NT2/D1 (cell line): ENCODE measurements around the gene GNAQ.

ENCODE experiments used
- DNase-seq: peaks from one replicate; pipeline ENCODE4 v3.0.0-alpha.2; 2011; ENCODE audit warnings: low read depth, low spot score
- H3K27me3 ChIP-seq: 2 replicates; pipeline ENCODE4 v1.6.0; 2011; ENCODE audit warnings: mild to moderate bottlenecking; ENCODE audit not compliant: insufficient read length, insufficient read depth
- H3K36me3 ChIP-seq: 2 replicates; pipeline ENCODE4 v1.6.1; 2011; ENCODE audit warnings: mild to moderate bottlenecking, low read length, mixed read lengths; ENCODE audit not compliant: insufficient read depth, insufficient read length
- H3K4me1 ChIP-seq: 2 replicates; pipeline ENCODE4 v1.5.1; 2011; ENCODE audit not compliant: insufficient read depth, insufficient read length
- H3K4me3 ChIP-seq: 2 replicates; pipeline ENCODE4 v1.5.1; 2011; ENCODE audit warnings: low read depth; ENCODE audit not compliant: insufficient read length
- H3K9ac ChIP-seq: 2 replicates; pipeline ENCODE4 v1.6.0; 2011; ENCODE audit warnings: low read depth; ENCODE audit not compliant: insufficient read length
- H3K9me3 ChIP-seq: 2 replicates; pipeline ENCODE4 v1.5.1; 2011; ENCODE audit warnings: mild to moderate bottlenecking, low read length; ENCODE audit not compliant: insufficient read depth
- SUZ12 ChIP-seq: IDR thresholded peaks from 2 replicates; pipeline ENCODE4 v1.6.1; 2011; ENCODE audit not compliant: insufficient read length, insufficient read depth; ENCODE audit errors: extremely low read depth
- YY1 ChIP-seq: IDR thresholded peaks from 2 replicates; pipeline ENCODE4 v1.6.1; 2011; ENCODE audit not compliant: insufficient read length, insufficient read depth
- ZNF274 ChIP-seq: IDR thresholded peaks from 2 replicates; pipeline ENCODE4 v1.6.1; 2011; ENCODE audit warnings: mild to moderate bottlenecking, low read depth, low read length

The GNAQ gene

GRCh38 chr9:78010445-78010844, 21.2 kb downstream of the GNAQ start:
- H3K9ac ChIP-seq = no peak overlapping the region
- H3K4me1 ChIP-seq = no peaks in the 10 kb centered on the region
- H3K9me3 ChIP-seq = no peaks in the 10 kb centered on the region
- TF ChIP-seq SUZ12 (no peak), ZNF274 (no peak), YY1 (no peak)
- no peak overlapping the region for H3K4me3 ChIP-seq
- no peak for DNase-seq
- H3K36me3 ChIP-seq = peaks cover 4% of the 10 kb centered on the region
- no peaks in the 10 kb centered on the region for H3K27me3 ChIP-seq

GRCh38 chr9:78009186-78009585, 22.4 kb downstream of the GNAQ start:
- H3K9ac ChIP-seq = no peak overlapping the region
- no peaks in the 10 kb centered on the region for H3K4me1 ChIP-seq
- no peaks in the 10 kb centered on the region for H3K9me3 ChIP-seq
- no peaks in the 10 kb centered on the region for H3K36me3 ChIP-seq
- no peak for DNase-seq
- H3K4me3 ChIP-seq = no peak overlapping the region
- H3K27me3 ChIP-seq = no peaks in the 10 kb centered on the region
- no peak for TF ChIP-seq ZNF274
- TF ChIP-seq SUZ12 = no peak
- TF ChIP-seq YY1 = no peak

GRCh38 chr9:78006734-78007133, 24.9 kb downstream of the GNAQ start:
- no peaks in the 10 kb centered on the region for H3K36me3 ChIP-seq
- no peak overlapping the region for H3K4me3 ChIP-seq
- H3K27me3 ChIP-seq = no peaks in the 10 kb centered on the region
- no peak for DNase-seq
- TF ChIP-seq YY1 = no peak
- no peak for TF ChIP-seq ZNF274
- no peak for TF ChIP-seq SUZ12
- H3K4me1 ChIP-seq = no peaks in the 10 kb centered on the region
- no peaks in the 10 kb centered on the region for H3K9me3 ChIP-seq
- H3K9ac ChIP-seq = no peak overlapping the region

- Histone ChIP-seq H3K4me1 (no peaks in the 10 kb centered on the region), H3K36me3 (no peaks in the 10 kb centered on the region), H3K27me3 (no peaks in the 10 kb centered on the region), H3K9ac (no peak overlapping the region), H3K4me3 (no peak overlapping the region), H3K9me3 (no peaks in the 10 kb centered on the region)
- TF ChIP-seq SUZ12 = no peak
- no peak for TF ChIP-seq YY1
- TF ChIP-seq ZNF274 = no peak
- DNase-seq = no peak
Observed at GRCh38 chr9:78005231-78006002, 26.2 kb downstream of the GNAQ start.

- no peak overlapping the region for H3K4me3 ChIP-seq
- H3K4me1 ChIP-seq = no peaks in the 10 kb centered on the region
- H3K9ac ChIP-seq = no peak overlapping the region
- no peaks in the 10 kb centered on the region for H3K36me3 ChIP-seq
- no peaks in the 10 kb centered on the region for H3K27me3 ChIP-seq
- DNase-seq = no peak
- TF ChIP-seq ZNF274 = no peak
- no peak for TF ChIP-seq SUZ12
- TF ChIP-seq YY1 = no peak
- no peaks in the 10 kb centered on the region for H3K9me3 ChIP-seq
Observed at GRCh38 chr9:78004478-78005229, 27.0 kb downstream of the GNAQ start.

GRCh38 chr9:78003730-78004129, 27.9 kb downstream of the GNAQ start:
- H3K9me3 ChIP-seq = no peaks in the 10 kb centered on the region
- H3K36me3 ChIP-seq = no peaks in the 10 kb centered on the region
- DNase-seq = no peak

GRCh38 chr9:78001946-78002731, 29.5 kb downstream of the GNAQ start:
- Histone ChIP-seq H3K9ac (no peak overlapping the region), H3K9me3 (no peaks in the 10 kb centered on the region), H3K4me3 (no peak overlapping the region), H3K27me3 (no peaks in the 10 kb centered on the region), H3K36me3 (peaks cover 7% of the 10 kb centered on the region), H3K4me1 (no peaks in the 10 kb centered on the region)
- no peak for DNase-seq
- TF ChIP-seq YY1 (no peak), ZNF274 (no peak), SUZ12 (no peak)

More at GRCh38 chr9:78003730-78004129, 27.9 kb downstream of the GNAQ start:
- Histone ChIP-seq H3K4me1 (no peaks in the 10 kb centered on the region), H3K9ac (no peak overlapping the region), H3K27me3 (no peaks in the 10 kb centered on the region), H3K4me3 (no peak overlapping the region)
- TF ChIP-seq ZNF274 (no peak), YY1 (no peak), SUZ12 (no peak)
